ENCODE measurements around the gene SPTBN5.

The SPTBN5 gene

DNA sequence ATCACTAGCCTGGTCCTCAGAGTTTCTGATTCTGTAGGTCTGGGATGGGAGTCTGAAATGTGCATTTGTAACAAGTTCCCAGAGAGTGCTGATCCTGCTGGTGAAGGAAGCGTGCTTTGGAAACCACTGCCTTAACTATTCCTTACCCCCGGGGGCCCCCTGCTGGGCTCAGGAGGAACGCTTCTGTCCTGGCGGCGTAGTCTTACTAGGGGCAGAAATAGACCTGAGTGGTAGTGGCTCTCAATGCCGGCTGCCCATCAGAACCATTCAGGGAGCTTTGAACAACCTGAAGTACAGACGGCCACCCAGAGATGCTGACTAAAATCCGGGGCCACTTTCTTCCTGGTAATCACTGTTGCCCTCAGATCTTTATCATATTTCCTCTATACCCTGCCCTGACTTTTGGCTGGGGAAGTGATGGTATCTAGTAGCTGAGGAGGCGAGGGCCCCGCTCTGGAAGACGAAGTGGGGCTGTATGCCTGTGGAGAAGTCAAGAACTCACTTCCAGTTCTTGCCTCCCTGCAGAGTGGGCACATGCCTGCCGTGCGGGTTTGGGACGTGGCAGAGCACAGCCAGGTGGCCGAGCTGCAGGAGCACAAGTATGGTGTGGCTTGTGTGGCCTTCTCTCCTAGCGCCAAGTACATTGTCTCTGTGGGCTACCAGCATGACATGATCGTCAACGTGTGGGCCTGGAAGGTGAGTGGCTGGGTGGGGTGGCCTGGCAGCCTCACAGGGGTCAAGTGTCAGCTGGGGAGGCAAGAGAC, 82.2 kb downstream of the SPTBN5 start:
- TF ChIP-seq TAF1 (IDR thresholded peaks at IDR 0.05; ENCODE audit: borderline replicate concordance, insufficient read depth, low read length), result no peak

DNA sequence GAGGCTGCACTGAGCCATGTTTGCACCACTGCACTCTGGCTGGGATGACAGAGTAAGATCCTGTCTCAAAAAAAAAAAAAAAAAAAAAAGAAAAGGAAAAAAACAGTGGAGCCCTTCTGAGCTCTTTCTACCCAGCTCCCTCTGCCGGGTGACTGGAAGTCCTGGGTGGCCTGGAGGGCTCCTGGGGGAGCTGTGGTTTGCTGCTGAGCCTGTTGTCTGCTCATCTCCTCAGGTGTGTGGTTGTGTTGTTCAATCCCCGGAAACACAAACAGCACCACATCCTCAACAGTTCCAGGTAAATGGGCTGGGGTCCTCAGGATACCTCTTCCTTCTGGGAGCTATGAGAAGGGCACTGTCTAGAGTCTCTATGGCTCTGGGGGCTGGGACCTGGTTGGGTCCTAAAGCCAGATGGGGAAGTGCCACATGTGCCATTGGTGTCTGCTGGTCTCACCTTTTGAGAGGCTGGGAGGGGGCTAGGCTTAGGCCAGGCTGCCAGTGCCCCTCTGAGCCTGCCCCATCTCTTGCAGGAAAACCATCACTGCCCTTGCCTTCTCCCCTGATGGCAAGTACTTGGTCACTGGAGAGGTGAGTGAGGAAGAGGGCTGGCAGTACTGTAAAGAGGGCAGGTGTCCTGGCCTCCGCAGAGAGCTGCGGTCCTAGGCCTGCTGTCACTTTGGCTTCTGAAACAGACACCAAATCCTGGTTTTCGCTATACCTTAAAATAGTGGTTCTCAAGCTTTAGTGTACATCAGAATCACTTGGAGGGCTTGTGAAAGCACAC, 83.0 kb downstream of the SPTBN5 start:
- TF ChIP-seq, protein P1, sequence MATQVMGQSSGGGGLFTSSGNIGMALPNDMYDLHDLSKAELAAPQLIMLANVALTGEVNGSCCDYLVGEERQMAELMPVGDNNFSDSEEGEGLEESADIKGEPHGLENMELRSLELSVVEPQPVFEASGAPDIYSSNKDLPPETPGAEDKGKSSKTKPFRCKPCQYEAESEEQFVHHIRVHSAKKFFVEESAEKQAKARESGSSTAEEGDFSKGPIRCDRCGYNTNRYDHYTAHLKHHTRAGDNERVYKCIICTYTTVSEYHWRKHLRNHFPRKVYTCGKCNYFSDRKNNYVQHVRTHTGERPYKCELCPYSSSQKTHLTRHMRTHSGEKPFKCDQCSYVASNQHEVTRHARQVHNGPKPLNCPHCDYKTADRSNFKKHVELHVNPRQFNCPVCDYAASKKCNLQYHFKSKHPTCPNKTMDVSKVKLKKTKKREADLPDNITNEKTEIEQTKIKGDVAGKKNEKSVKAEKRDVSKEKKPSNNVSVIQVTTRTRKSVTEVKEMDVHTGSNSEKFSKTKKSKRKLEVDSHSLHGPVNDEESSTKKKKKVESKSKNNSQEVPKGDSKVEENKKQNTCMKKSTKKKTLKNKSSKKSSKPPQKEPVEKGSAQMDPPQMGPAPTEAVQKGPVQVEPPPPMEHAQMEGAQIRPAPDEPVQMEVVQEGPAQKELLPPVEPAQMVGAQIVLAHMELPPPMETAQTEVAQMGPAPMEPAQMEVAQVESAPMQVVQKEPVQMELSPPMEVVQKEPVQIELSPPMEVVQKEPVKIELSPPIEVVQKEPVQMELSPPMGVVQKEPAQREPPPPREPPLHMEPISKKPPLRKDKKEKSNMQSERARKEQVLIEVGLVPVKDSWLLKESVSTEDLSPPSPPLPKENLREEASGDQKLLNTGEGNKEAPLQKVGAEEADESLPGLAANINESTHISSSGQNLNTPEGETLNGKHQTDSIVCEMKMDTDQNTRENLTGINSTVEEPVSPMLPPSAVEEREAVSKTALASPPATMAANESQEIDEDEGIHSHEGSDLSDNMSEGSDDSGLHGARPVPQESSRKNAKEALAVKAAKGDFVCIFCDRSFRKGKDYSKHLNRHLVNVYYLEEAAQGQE (IDR thresholded peaks at IDR 0.05; ENCODE audit: insufficient read depth in 1 of 2, low read depth in 2 of 2, low read length in 2 of 2), result no peak
- TF ChIP-seq SIN3A (IDR thresholded peaks at IDR 0.05; ENCODE audit: borderline replicate concordance, insufficient read depth, low read length) (no peak), TAF1 (IDR thresholded peaks at IDR 0.05; ENCODE audit: borderline replicate concordance, insufficient read depth, low read length) (no peak), POLR2AphosphoS5 (IDR thresholded peaks at IDR 0.05; ENCODE audit: low read depth, low read length) (no peak), FOXP2 (optimal IDR thresholded peaks at IDR 0.05; ENCODE audit: borderline replicate concordance, extremely low read depth, extremely low read length, insufficient read depth) (no peak)

DNA sequence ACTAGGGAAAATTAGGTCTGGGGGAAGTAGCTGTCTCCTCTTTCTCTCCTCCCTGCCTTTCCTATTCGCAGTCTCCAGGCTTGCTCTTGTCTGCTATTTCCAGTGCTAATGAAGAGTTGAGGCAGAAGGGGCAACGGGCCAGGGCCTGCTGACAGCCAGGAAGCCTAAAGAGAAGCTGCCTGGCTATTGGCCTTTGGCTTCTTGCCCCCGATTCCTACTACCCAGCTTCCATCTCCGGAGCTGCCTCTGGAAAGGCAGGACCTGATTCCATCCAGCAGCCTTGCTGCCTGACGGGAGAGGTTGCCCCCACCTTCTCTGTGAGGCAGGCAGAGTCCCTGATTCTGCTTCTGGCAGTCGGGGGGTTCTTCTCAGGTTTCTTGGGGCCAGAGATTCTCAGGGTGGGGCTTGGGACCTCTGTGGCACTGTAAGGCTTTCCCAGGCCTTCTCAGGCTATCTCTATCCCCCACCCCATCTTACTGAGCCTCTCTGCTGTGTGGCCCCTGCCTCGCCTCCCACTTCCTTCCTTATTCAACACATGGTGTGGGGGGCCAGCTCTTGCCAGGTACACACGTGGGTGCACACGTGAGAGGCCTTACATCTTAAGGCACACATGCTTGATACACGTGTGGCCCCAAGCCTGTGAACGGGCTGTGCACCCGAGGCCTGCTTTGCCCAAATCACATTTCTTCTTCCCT, 84.2 kb downstream of the SPTBN5 start:
- TF ChIP-seq SIN3A (IDR thresholded peaks at IDR 0.05; ENCODE audit: borderline replicate concordance, insufficient read depth, low read length), result no peak
- TF ChIP-seq TAF1 (IDR thresholded peaks at IDR 0.05; ENCODE audit: borderline replicate concordance, insufficient read depth, low read length), result no peak
- no peak for TF ChIP-seq POLR2AphosphoS5 (IDR thresholded peaks at IDR 0.05; ENCODE audit: low read depth, low read length)
- TF ChIP-seq, protein P1 (IDR thresholded peaks at IDR 0.05; ENCODE audit: insufficient read depth in 1 of 2, low read depth in 2 of 2, low read length in 2 of 2), result no peak
- TF ChIP-seq FOXP2 (optimal IDR thresholded peaks at IDR 0.05; ENCODE audit: borderline replicate concordance, extremely low read depth, extremely low read length, insufficient read depth), result no peak

DNA sequence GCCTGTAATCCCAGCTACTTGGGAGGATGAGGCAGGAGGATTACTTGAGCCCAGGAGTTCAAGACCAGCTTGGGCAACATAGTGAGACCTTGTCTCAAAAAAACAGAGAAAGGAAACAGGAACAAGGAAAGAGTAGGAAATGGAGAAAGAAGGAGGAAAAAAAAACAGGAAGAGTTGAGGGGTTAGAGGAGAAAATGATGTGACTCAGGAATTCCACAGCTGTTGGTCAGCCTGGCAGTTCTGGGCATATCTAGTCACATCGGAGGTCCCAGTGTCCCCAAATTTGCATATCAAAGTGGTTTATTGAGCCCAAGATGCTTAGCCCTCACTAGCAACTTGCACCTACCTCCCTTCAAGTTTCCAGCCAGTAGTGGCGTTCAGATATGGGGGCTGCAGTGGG, 84.7 kb downstream of the SPTBN5 start:
- TF ChIP-seq, protein P1 (IDR thresholded peaks at IDR 0.05; ENCODE audit: insufficient read depth in 1 of 2, low read depth in 2 of 2, low read length in 2 of 2), result no peak
- TF ChIP-seq TAF1 (IDR thresholded peaks at IDR 0.05; ENCODE audit: borderline replicate concordance, insufficient read depth, low read length) (no peak), POLR2AphosphoS5 (IDR thresholded peaks at IDR 0.05; ENCODE audit: low read depth, low read length) (no peak), FOXP2 (optimal IDR thresholded peaks at IDR 0.05; ENCODE audit: borderline replicate concordance, extremely low read depth, extremely low read length, insufficient read depth) (no peak), SIN3A (IDR thresholded peaks at IDR 0.05; ENCODE audit: borderline replicate concordance, insufficient read depth, low read length) (no peak)

DNA sequence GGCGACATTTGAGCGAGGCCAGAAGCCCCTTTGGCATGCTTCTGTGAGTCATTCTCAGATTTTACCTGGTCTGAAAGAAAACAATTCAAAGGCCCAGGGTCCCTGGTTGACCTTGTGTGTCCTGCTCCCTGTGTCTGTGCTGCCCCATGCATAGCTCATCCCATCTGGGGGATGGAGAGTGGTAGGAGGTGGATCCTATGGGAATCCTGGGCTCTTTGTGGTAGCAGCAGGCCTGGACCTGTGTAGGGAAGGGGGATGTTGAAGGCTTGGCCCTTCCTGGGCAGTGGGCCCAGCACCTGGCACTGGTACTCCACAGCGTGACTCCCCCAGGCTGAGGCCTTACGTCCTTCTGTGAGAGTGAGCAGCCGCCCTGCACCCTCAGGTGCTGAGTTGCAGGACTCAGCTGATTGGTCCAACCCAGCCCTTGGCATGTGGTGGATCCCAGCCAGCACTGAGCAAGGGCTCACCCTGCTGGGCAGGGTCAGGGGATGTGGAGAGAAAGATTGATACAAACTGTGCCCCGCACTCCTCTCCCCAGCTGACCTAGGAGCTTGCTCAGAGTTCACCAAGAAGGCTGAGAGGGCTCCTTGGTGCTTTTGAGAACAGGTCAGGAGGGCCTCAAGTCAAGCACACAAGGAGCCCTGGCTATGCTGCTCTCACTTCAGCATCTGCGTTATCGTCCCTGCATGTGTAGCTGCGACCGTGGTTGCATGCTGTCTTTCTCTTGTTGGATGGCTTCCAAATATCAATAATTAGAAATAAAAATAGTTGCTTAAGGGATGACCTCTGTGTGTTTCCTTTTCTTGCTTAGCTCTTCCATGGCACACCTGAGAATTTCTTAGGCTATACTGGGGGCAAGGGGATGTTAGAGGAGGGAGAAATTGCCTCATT, 87.3 kb downstream of the SPTBN5 start:
- TF ChIP-seq SIN3A (IDR thresholded peaks at IDR 0.05; ENCODE audit: borderline replicate concordance, insufficient read depth, low read length) (no peak), FOXP2 (optimal IDR thresholded peaks at IDR 0.05; ENCODE audit: borderline replicate concordance, extremely low read depth, extremely low read length, insufficient read depth) (no peak), POLR2AphosphoS5 (IDR thresholded peaks at IDR 0.05; ENCODE audit: low read depth, low read length) (no peak), TAF1 (IDR thresholded peaks at IDR 0.05; ENCODE audit: borderline replicate concordance, insufficient read depth, low read length) (no peak)
- TF ChIP-seq, protein P1 (IDR thresholded peaks at IDR 0.05; ENCODE audit: insufficient read depth in 1 of 2, low read depth in 2 of 2, low read length in 2 of 2), result no peak
